Measurements from ENCODE around the gene KRT86.
"Not testable (repeated sequence)": the region's sequence is repeated elsewhere in the genome, so short reads cannot be mapped to it uniquely, and the experiment has no call there.

KRT86 gene

GRCh38 chr12:52290483-52291134, 16.2 kb downstream of the KRT86 start:
- DNase-seq: not testable (repeated sequence)

GRCh38 chr12:52291267-52291935, 17.0 kb downstream of the KRT86 start, which contains the start of gene KRT81:
Gene KRT81 (minus strand): TSS chr12:52291534. CDS start chr12:52291465, 69 bp downstream.
- DNase-seq: no peak

- DNase-seq: no peak
These were observed 19.5 kb downstream of the KRT86 start for GRCh38 chr12:52293926-52294325.

DNA sequence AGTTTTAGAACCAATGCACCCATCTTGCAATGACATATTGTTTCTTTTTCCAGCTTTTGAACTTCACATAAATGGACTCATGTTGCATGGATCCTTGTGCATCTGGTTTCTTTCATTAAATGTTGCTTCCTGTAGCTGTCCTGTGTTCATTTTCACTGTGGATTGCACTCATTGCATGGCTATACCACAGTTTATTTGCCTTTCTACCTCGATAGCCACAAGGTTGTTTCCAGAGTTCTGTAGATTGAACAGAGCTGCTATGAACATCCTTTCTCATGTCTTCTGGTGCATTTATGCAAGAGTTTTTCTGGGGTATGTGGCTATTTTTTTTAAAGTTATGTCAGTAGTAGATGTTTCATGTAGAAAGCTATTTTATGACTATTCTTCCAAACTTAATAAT, 20.4 kb downstream of the KRT86 start:
- DNase-seq: no peak

- no peak for DNase-seq
These were observed 21.2 kb downstream of the KRT86 start for GRCh38 chr12:52295663-52296062.

DNA sequence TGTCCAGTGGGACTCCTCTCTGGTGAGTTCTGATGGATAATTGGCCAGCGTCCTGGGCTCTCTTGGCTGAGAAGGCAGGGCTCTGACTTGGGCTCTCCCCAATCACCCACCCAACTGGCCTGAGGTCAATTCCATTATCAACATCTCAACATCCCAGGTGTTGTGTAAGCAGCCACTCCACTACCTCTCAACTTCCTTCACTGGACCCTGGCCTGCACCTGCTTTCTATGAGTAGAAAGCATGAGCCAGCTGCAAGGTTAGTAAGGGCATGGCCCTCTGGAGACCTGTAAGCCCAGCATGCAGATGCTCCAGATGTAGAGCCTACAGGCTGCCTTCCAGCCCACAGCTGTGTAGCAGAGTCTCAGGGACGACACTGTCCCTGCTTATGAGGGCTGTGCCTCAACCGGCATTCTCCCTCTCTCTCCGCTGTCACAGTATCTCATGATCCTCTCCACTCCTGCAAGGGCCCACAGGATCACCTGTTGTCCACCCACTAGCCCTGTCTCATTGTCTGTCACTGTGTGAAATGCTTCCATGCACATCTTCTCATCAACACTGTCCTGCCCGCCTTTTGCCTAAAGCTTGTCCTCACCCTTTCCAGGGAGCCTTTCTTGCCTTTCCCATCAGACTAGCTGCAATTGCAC, 22.2 kb downstream of the KRT86 start:
- no peak for DNase-seq

GRCh38 chr12:52298677-52299190, 24.3 kb downstream of the KRT86 start:
- no peak for DNase-seq

DNA sequence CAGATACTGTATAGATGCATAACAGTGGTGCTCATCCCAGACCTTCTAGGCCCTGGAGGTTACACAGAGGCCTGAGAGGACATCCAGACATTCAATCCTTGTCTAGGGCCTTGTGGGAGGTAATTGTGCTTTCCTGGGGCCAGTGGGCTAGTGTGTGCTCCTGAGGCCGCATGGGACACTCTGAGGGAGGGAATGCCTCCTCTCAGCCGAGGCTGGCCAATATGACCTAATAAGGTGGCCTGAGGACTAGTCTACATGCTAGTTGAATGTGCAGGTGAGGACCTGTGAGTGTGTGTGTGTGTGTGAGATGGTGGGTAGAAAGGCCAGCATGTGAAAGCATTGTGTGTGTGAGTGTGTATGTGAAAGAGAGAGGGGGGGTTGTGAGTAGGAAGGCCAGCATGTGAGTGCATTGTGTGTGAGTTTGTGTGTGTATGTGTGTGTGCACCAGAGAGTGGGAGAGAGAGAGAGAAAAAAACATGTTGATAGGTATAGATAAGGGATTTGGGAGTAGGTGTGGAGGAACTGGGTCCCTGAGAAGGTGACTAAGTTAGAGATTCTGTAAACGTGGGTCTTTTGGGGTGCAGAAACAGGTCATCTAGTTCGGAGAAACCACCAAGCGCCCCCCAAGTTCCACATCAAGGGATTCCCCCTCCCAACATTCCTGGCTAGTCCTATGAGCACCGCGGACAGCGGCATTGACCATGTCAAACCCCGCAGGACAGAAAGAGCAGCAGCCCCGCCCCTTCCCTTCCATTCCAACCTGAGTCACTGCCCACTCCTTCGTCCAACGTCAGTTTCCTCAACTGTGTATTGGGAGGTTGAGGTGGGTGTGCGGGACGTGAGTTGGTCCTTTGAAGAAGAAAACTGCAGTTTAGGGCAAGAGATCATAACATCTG, 26.6 kb downstream of the KRT86 start:
- DNase-seq: no peak

- DNase-seq: not testable (repeated sequence)
These were observed 27.3 kb downstream of the KRT86 start for GRCh38 chr12:52301721-52302120.

GRCh38 chr12:52302242-52302914, 27.9 kb downstream of the KRT86 start:
- DNase-seq: not testable (repeated sequence)

DNA sequence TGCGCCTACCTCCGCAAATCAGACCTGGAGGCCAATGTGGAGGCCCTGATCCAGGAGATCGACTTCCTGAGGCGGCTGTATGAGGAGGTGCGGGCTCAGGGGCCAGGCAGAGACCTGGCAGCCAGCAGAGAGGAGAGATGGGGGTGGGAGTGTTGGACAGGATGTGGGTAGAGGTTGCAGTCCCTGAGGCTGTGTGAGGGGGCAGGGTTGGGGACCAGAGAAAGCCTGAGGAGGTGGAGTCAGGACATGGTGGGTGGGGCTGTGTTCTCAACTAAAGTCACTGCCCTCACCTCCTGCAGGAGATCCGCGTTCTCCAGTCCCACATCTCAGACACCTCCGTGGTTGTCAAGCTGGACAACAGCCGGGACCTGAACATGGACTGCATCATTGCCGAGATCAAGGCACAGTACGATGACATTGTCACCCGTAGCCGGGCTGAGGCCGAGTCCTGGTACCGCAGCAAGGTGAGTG, 30.5 kb downstream of the KRT86 start:
- not testable (repeated sequence) for DNase-seq

- DNase-seq: no peak
These were observed 31.7 kb downstream of the KRT86 start for GRCh38 chr12:52305921-52306705.

DNA sequence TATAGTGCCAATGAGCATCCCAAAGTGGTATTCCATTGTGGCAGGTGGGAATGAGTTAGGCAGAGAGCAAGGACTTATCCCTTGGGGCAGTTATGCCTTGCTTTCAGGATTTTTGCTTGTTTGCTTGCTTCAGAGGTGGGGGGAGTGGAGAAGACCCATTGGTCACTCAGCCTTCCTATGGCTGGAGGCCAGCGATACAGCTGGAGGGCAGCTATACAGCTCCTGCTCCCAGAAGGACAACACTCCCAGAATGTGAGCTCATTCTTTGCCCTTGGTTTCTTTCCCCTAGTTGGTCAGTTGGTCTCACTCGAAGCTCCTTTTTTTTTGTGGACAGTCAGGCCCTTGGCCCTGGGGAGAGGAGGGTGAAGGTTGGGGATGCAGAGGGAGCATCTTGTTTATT, 32.3 kb downstream of the KRT86 start:
- DNase-seq: no peak

DNA sequence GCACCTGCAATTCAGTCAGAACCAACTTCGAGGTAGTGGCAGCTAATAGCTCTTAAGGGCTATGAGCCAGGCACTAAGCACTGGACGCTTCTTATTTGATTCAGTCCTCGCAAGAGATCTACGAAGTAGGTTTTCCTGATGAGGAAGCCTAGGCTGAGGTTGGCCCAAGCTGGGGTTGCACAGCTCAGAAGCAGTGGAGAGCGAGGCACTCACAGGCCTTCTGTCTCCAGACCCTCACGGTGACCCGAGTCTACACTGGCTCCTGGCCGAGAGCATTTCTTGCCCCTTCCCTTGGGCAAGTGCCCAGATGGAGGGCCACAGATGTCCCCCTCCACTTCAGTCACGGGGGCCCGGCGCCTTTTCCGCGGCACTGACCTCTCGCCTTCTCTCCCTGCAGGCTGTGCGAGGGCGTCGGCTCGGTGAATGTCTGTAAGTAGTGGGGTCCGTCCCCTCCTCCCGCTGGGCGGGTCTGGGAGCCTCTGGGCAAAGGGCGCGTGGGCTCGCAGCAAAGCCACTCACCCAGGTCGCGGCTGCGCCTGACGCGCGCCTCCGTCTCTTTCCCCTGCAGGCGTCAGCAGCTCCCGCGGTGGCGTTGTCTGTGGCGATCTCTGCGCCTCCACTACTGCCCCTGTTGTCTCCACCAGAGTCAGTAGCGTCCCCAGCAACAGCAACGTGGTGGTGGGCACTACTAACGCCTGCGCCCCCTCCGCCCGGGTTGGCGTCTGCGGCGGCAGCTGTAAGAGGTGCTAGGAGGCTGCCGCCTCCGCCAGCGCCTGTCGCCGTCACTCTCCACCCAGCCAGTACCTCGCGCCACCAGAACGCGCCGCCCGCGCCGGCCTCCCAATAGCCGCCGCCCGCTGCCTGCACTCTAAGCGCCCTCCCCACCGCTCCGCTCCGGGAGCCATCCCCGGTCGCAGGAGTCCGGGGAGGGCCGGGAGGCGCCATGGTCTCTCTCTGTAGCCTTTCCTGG, 33.7 kb downstream of the KRT86 start:
- DNase-seq: peak in 48 of 56 donors; percentile 5 to 86 (median 48)

GRCh38 chr12:52308806-52309425, 34.5 kb downstream of the KRT86 start:
- DNase-seq: no peak

GRCh38 chr12:52310622-52311284, 36.3 kb downstream of the KRT86 start:
- no peak for DNase-seq

GRCh38 chr12:52311285-52311648, 36.8 kb downstream of the KRT86 start:
- no peak for DNase-seq

Measured in amygdala (tissue), 56 donors.